Measurements from ENCODE around the gene CFAP77.
"Not testable (repeated sequence)": the region's sequence is repeated elsewhere in the genome, so short reads cannot be mapped to it uniquely, and the experiment has no call there.

The CFAP77 gene

DNA sequence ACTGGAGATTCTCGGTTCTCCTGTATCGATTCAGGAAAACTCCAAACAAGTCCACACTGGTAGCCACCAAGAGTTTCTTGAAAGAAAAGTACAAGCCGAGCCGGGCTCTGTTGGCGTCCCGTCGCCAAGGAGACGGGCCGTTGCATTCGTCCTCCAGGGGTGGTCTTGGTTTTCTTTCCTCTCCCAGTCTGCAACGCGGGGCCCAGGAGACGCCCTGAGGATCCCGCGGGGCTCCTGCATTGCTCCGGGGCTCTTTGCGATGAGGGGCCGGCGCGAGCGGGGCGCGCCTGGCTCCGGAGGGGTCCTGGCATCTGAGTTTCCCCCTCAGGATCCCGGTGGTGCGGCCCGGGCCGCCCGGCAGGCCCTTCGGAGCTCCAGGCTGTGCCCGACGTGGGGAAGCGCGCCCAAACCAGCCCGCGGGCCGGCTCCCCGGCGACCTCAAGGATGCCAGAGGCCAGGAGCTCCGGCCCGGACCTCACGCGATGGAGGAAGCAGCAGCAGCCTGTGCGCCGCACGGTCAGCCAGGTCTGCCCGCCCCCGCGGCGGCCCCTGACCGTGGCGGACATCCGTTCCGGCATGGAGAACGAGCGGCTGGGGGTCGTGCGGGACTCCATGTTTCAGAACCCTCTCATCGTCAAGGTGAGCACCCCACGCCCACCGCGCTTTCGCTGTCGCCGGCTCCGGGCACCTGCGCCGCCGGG is at the start of gene CFAP77:
CFAP77 (plus strand) TSS at position 384 of the 701 bp plus-strand sequence; CDS start at position 445, 61 bp downstream.
- DNase-seq, result peak; percentile 19

DNA sequence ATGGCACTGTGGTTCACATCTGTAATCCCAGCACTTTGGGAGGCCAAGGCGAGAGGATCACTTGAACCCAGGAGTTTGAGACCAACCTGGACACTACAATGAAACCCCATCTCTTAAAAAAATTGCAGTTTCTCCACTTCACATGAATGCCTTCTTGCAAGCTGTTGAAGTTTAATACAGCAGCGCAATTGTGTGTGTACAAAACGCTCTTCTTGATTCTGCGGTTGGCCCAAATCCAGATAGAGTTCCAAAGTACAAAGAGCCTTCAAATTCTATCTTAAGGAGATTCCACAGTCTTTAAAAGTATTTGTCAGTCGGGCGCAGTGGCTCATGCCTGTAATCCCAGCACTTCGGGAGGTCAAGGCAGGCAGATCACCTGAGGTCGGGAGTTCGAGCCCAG is 45.9 kb upstream of the CFAP77 start:
- DNase-seq, result peak; percentile 3

DNA sequence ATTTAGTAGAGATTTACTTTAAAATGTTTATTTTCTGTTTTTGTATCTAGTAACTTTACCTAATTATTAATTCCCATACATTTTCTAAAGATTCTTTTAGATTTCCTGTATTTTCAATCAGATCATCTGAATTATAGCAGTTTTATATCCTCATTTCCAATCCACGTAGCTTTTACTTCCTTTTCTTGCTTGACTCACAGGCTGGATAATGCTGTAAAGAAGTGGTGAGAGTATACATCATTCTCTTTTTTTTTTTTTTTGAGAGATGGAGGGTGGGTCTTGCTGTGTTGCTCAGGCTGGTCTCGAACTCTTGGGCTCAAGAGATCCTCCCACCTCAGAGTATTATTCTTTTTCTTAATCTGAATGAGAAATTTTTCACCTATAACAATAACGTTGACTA is 44.0 kb upstream of the CFAP77 start:
- DNase-seq, result no peak

- no peak for DNase-seq
These were observed 43.5 kb upstream of the CFAP77 start for GRCh38 chr9:132366481-132366880.

- DNase-seq, result no peak
These were observed 42.2 kb upstream of the CFAP77 start for GRCh38 chr9:132367613-132368313.

GRCh38 chr9:132369421-132369820 is 40.6 kb upstream of the CFAP77 start:
- DNase-seq, result no peak

- no peak for DNase-seq
These were observed 39.4 kb upstream of the CFAP77 start for GRCh38 chr9:132370592-132370991.

GRCh38 chr9:132372177-132373095 is 37.6 kb upstream of the CFAP77 start:
- DNase-seq, result no peak

DNA sequence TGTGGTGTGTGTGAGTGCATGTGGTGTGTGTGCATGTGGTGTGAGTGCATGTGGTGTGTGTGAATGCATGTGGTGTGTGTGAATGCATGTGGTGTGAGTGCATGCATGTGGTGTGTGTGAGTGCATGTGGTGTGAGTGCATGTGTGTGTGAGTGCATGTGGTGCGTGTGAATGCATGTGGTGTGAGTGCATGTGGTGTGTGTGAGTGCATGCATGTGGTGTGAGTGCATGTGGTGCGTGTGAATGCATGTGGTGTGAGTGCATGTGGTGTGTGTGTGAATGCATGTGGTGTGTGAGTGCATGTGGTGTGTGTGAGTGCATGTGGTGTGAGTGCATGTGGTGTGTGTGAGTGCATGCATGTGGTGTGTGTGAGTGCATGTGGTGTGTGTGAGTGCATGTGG is 32.2 kb upstream of the CFAP77 start:
- DNase-seq, result not testable (repeated sequence)

- not testable (repeated sequence) for DNase-seq
These were observed 31.6 kb upstream of the CFAP77 start for GRCh38 chr9:132378416-132378815.

DNA sequence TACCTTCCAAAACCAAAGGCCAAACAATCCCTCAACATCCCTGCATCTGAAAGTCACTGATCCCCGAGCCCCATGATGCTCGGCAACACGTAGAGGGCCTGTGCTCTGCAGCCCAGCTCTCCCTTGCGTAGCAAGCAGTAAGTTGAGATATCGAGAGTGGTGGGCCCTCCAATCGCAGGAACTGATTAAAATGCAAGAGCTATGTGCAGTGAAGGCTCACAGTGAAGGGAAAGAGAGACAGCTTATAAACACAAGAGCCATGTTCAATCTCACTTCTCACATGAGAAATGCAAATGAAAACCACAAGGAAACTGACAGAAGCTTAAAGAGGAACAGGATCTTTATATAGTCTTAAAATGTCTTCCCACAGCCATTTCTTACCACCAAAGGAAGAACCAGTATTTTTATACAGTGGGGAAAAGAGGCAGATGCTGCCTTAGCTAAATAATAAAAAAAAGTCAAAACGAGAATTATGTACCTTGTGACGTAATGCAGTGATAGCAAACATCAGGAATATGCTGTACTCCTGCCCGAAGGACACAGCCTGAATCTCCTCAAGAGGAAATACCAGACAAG is 28.0 kb upstream of the CFAP77 start:
- DNase-seq, result no peak

DNA sequence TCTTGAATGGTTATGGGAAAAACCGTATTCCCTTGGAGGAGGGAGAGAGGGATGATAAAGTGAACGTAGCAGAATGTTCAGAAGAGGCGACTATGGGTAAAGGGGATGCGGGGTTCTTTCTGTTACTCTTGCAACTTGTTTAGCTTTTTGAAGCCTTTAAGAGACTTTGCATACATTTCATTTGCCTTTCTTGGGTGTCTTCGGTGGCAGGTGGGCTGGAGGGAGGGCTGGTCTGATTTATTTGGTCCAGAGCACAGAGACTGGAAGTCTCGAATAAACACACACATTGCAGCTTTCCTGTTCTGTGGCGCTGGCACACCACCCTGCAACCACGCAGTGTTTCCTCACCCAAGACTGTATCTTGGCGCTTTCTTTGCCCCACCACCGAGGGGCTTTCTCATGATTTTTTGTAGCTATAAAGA is 26.5 kb upstream of the CFAP77 start:
- DNase-seq, result no peak

DNA sequence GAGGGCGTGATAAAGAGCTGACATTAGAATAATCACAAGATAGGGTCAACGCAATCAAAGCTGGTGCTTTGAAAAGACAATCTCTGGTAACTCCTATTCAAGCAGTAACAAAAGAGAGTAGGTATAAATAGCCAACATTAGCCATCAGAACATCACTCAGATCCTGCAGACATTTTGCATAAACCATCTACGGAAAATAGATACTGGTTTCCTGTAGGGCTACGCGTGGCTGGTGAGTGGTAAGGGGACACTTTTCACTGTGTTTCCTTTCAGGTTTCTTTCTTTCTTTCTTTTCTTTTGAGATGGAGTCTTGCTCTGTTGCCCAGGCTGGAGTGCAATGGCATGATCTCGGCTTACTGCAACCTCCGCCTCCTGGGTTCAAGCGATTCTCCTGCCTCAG is 25.6 kb upstream of the CFAP77 start:
- DNase-seq, result no peak

- DNase-seq, result no peak
These were observed 22.9 kb upstream of the CFAP77 start for GRCh38 chr9:132387133-132387532.

GRCh38 chr9:132390966-132391365 is 19.0 kb upstream of the CFAP77 start:
- no peak for DNase-seq

DNA sequence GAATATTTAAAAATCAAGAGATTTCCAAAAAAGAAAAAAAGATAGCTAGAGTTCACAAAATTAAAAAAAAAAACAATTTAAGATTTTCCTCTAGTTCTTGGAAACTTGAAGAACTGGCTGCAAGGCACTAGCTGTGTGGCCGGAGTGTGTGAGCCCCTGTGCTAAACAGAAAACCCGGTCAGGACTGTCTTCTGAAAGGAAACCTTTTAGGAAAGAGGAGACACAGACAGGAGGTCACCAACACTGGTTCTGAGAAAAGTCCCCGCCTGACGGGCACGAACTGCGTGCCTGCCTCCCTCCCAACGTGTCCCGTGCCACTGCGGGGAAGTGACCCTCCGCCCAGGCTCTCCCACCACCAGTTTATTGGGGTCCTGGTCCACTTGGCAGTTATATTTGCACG is 18.6 kb upstream of the CFAP77 start:
- no peak for DNase-seq

- DNase-seq, result no peak
These were observed 14.5 kb upstream of the CFAP77 start for GRCh38 chr9:132395560-132395959.

DNA sequence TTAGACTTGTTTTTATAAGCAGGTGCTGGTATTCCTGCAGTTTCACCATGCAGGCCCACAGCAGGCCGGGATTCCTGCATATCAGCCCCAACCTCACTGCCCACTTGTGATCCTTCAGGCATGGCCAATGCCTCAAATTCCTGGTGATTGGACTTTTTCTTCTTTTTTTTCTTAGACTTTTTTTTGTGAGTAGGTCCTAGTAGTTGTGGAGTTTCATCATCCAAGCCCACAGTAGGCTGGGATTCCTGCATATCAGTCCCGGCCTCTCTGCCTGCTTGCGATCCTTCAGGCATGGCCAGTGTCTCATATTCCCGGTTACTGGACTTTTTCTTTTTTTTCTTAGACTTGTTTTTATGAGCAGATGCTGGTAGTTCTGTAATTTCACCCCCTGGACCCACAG is 8.2 kb upstream of the CFAP77 start:
- DNase-seq, result no peak

GRCh38 chr9:132404228-132404881 is 5.7 kb upstream of the CFAP77 start:
- DNase-seq, result no peak

GRCh38 chr9:132406554-132407122 is 3.4 kb upstream of the CFAP77 start, which contains the start of gene TTF1:
Gene TTF1, minus strand, starts transcription at chr9:132406840. Its CDS starts 4,019 bp downstream, at chr9:132402821.
- peak; percentile 84 for DNase-seq

DNA sequence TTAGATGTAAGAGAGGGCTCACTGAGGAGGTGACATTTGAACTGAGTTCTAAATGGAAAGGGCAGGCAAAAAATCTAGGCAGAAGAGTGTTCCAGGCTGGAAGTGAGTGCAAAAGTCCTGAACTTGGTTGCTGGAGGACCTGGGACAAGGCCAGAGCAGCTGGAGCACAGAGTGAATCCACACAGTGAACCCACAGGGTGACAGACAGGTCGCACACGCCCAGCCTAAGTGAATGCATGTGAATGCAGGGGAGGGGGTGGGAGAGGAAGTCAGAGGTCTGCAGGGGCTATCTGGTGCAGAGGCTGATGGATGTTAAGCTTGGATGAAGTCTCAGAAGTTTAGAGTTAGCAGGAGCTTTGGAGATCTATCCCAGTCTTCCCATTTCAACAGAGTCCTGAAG is 2.8 kb upstream of the CFAP77 start:
- DNase-seq, result no peak

- no peak for DNase-seq
These were observed 1.5 kb upstream of the CFAP77 start for GRCh38 chr9:132408521-132408920.

All from DMS79 (cell line).